Peyer's patch (tissue), 4 donors: ENCODE results near the gene GCC1.

Source experiments
- POLR2A ChIP-seq, 2 donors: fragments of 450-650 bp; IDR thresholded peaks; one replicate each; pipeline ENCODE4 v1.5.1; 2017; ENCODE audit warnings: antibody characterized with exemption in 2 of 2, mild to moderate bottlenecking in 2 of 2, moderate library complexity in 2 of 2
- TF ChIP-seq, protein P1 (sequence below), 6 experiments: fragments of 450-650 bp in 4 of 6; fragments of 200-600 bp in 2 of 6; sonication (generic) in 1 of 6; IDR thresholded peaks; one replicate each; pipeline ENCODE4 v1.5.1; 2017 to 2019; ENCODE audit warnings: antibody characterized with exemption in 6 of 6, mild to moderate bottlenecking in 3 of 6, moderate library complexity in 1 of 6

DNA sequence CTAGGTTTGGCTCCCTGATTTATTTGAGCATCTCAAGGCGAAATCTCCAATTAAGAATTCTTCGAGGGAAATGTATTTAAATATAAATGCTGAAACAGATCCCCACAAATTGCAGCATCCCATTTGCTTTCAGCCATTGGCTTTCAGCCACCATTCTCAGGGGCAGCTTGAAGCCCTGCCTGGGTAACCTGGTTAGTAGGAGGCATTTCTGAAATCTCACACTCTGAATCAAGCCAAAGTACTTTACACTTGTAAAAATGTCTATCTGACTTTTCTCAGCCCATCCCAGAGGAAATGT, 49.1 kb downstream of the GCC1 start:
- TF ChIP-seq, protein P1, sequence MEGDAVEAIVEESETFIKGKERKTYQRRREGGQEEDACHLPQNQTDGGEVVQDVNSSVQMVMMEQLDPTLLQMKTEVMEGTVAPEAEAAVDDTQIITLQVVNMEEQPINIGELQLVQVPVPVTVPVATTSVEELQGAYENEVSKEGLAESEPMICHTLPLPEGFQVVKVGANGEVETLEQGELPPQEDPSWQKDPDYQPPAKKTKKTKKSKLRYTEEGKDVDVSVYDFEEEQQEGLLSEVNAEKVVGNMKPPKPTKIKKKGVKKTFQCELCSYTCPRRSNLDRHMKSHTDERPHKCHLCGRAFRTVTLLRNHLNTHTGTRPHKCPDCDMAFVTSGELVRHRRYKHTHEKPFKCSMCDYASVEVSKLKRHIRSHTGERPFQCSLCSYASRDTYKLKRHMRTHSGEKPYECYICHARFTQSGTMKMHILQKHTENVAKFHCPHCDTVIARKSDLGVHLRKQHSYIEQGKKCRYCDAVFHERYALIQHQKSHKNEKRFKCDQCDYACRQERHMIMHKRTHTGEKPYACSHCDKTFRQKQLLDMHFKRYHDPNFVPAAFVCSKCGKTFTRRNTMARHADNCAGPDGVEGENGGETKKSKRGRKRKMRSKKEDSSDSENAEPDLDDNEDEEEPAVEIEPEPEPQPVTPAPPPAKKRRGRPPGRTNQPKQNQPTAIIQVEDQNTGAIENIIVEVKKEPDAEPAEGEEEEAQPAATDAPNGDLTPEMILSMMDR (IDR thresholded peaks at IDR 0.05), result no peak
- TF ChIP-seq POLR2A (IDR thresholded peaks at IDR 0.05), result no peak
